NB4 (cell line): ENCODE measurements around the gene ZNF541.

Source experiments
- DNase-seq: peaks from one replicate; pipeline ENCODE4 v3.0.0; 2010; ENCODE audit warnings: low read depth
- H3K4me3 ChIP-seq: one replicate; pipeline ENCODE4 v1.5.1; 2011; ENCODE audit warnings: mild to moderate bottlenecking, low read depth, low read length, moderate library complexity
- MYC ChIP-seq: IDR thresholded peaks from 2 replicates; pipeline ENCODE4 v1.6.1; 2011; ENCODE audit warnings: low read depth, low read length
- POLR2A ChIP-seq: IDR thresholded peaks from 2 replicates; pipeline ENCODE4 v1.6.1; 2011; ENCODE audit warnings: mild to moderate bottlenecking; ENCODE audit not compliant: insufficient read length; ENCODE audit errors: extremely low read depth
- TF ChIP-seq, protein P1 (sequence below): IDR thresholded peaks from 2 replicates; pipeline ENCODE4 v1.6.1; 2011; ENCODE audit warnings: low read depth, low read length
- TF ChIP-seq, protein P2 (sequence below): IDR thresholded peaks from one replicate; pipeline ENCODE4 v1.5.1; 2012; ENCODE audit warnings: low read depth, low read length

The ZNF541 gene, protein sequence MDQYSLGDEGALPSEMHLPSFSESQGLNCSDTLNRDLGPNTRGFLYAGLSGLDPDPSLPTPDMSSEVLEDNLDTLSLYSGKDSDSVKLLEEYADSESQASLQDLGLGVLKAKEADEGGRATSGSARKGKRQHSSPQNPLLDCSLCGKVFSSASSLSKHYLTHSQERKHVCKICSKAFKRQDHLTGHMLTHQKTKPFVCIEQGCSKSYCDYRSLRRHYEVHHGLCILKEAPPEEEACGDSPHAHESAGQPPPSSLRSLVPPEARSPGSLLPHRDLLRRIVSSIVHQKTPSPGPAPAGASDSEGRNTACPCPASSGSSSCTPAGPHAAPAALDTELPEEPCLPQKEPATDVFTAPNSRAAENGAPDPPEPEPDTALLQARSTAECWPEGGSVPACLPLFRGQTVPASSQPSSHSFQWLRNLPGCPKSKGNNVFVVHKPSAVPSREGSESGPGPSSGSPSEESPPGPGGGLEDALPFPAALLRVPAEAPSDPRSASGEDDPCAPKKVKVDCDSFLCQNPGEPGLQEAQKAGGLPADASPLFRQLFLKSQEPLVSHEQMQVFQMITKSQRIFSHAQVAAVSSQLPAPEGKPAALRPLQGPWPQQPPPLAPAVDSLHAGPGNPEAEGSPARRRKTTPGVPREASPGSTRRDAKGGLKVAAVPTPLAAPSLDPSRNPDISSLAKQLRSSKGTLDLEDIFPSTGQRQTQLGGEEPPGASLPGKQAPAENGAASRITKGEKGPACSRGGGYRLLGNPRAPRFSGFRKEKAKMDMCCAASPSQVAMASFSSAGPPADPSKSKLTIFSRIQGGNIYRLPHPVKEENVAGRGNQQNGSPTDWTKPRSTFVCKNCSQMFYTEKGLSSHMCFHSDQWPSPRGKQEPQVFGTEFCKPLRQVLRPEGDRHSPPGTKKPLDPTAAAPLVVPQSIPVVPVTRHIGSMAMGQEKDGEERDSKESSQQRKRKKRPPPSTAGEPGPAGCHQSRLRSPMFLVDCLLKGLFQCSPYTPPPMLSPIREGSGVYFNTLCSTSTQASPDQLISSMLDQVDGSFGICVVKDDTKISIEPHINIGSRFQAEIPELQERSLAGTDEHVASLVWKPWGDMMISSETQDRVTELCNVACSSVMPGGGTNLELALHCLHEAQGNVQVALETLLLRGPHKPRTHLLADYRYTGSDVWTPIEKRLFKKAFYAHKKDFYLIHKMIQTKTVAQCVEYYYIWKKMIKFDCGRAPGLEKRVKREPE (N-terminal part only)

DNA sequence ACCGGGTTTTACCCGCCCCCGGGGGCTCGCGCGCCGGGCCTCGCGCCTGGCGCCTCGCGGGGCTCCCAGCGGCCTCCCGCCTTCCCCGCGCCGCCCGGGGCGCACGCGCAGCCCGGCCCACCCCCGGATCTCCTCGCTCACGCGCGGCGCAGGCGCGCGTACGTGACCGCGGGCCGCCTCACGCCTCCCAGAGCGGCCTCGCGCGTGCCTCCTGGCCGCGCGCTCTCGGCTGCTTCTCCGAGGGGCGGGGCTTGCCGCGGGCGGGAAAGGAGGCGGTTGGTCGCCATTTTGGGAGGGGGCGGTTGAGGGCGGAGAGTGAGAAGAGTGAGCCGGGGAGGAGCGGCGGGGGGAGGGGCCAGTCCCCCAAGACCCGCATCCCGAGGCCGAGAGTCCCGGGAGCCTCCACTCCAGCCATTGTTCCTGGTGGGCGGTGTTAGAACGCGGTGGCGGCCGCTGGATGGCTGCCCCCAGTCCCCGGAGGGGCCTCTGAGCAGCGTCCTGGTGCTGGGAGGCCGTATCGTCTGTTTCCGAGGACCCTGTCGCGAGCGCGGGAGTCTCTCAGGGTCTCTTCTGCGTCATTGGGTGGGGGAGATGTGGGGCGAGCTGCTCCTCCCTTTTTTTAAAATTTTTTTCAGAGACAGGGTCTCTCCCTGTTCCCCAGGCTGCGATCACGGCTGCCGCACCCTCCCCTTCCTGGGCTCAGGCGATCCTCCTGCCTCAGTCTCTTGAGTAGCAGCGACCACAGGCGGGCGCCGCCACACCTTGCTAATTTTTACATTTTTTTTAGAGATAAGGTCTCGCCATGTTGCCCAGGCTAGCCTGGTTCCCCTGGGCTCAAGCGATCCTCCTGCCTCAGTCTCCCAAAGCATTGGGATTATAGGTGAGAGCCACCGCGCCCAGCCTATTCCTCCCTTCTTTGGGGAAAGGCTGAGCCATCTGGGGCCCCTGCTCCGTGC lies at the start of gene ZNF541:
TSS of gene ZNF541 (minus strand) at position 78 of the 956 bp plus-strand sequence. CDS start 17,292 bp downstream, outside the sequence.
- no peak for DNase-seq
- no peak within 1 kb of the TSS for H3K4me3 ChIP-seq
- TF ChIP-seq POLR2A, result no peak
- TF ChIP-seq, protein P1, sequence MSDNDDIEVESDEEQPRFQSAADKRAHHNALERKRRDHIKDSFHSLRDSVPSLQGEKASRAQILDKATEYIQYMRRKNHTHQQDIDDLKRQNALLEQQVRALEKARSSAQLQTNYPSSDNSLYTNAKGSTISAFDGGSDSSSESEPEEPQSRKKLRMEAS, result no peak

DNA sequence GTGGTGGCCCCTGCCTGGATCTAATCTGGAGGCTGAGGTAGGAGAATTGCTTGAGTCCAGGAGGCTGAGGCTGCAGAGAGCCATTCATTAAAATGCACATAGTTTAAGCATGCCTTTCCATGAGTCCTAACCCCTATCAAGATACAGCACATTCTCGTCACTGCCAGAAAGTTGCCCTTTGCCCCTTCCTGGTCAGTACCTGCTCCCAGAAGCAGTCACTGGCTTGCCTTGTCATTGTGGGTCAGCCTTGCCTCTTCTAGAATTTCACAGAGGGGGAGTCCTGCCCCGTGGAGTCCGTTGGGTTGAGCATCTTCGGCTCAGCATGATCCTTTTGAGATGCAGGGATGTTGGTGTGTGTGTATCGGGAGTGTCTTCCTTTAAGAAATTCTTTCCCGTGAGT lies 46.8 kb upstream of the ZNF541 start:
- no peak for DNase-seq
- TF ChIP-seq, protein P2, sequence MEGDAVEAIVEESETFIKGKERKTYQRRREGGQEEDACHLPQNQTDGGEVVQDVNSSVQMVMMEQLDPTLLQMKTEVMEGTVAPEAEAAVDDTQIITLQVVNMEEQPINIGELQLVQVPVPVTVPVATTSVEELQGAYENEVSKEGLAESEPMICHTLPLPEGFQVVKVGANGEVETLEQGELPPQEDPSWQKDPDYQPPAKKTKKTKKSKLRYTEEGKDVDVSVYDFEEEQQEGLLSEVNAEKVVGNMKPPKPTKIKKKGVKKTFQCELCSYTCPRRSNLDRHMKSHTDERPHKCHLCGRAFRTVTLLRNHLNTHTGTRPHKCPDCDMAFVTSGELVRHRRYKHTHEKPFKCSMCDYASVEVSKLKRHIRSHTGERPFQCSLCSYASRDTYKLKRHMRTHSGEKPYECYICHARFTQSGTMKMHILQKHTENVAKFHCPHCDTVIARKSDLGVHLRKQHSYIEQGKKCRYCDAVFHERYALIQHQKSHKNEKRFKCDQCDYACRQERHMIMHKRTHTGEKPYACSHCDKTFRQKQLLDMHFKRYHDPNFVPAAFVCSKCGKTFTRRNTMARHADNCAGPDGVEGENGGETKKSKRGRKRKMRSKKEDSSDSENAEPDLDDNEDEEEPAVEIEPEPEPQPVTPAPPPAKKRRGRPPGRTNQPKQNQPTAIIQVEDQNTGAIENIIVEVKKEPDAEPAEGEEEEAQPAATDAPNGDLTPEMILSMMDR, result no peak
- TF ChIP-seq, protein P1, result no peak
- TF ChIP-seq POLR2A (no peak), MYC (no peak)
- no peak overlapping the region for H3K4me3 ChIP-seq

DNA sequence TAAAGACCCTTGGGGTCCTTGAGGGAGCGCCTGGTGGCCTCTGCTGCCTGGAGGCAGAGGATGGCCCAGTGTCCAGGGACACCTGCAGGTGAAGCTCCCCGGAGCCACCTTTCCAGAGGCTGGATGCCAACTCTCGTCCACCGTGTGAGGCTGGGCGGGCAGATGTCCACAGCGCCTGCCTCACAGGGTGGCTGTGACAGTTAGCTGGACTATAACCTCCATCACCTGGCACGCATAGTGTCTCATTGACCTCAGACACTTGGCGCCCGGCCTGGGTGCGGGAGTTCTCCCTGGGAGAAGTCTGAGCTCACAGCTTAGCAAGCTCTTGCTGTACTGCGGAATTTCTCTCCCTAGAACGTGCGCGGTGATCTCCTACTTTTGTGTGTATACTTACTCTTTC lies 45.8 kb upstream of the ZNF541 start:
- no peak overlapping the region for H3K4me3 ChIP-seq
- no peak for DNase-seq
- no peak for TF ChIP-seq MYC
- TF ChIP-seq POLR2A, result no peak
- TF ChIP-seq, protein P2, result no peak
- TF ChIP-seq, protein P1, result no peak

DNA sequence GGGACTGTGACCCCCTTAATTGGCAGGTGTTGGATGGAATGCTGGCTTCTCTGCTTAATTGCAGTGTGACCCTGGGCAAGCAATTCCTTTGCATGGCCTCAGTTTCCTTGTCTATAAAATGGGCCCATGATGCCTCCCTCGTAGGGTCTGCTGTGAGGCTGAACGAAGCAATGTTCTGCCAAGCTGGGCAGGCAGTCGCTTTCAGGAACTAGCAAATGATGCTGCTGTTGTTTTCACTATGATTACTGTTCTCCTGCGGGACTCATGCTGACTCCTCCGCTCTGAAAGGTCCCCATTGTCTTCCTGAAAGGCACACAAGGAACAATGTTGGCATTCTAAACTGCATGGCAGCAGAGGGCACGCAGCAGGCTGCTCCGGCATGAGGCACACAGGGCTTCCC lies 42.8 kb upstream of the ZNF541 start:
- DNase-seq, result no peak
- TF ChIP-seq POLR2A (no peak), MYC (no peak)
- TF ChIP-seq, protein P1, result no peak
- TF ChIP-seq, protein P2, result no peak

DNA sequence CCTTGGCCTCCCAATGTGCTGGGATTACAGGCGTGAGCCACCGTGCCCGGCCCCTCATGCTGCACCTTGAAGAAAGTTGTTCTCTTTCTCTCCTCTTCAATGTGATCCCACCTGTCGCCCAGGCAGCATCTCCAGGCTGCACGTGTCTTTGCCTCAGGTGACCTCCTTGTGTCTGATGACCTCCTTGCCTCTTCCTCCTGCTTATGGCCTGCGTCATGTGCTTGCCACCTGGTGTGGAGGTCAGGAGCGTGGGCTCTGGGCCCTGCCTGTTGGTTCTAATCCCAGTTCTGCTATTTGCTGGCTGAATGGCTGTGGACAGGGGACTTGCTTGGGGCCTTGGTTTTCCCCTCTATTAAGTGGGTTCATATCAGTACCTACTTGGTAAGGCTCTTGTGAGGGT lies 42.3 kb upstream of the ZNF541 start:
- TF ChIP-seq, protein P2, result no peak
- TF ChIP-seq, protein P1, result no peak
- no peak for TF ChIP-seq POLR2A
- no peak for TF ChIP-seq MYC
- no peak overlapping the region for H3K4me3 ChIP-seq
- no peak for DNase-seq

More for the DNA sequence above, 42.8 kb upstream of the ZNF541 start:
- no peak overlapping the region for H3K4me3 ChIP-seq
